Suprapubic skin (tissue), 3 donors: Measurements from ENCODE around the gene EDNRB.

Experiments
- POLR2AphosphoS5 ChIP-seq, 3 donors: sonication (generic); formaldehyde crosslinking; IDR thresholded peaks; one replicate each; pipeline ENCODE4 v1.6.1; 2017; ENCODE audit warnings: antibody characterized with exemption in 3 of 3
- TF ChIP-seq, protein P1 (sequence below), 2 donors: fragments of 200-600 bp in 1 of 2; fragments of 450-650 bp in 1 of 2; sonication (generic) in 1 of 2; IDR thresholded peaks; one replicate each; pipeline ENCODE4 v1.5.1; 2016 to 2019; ENCODE audit warnings: antibody characterized with exemption in 2 of 2, mild to moderate bottlenecking in 1 of 2, moderate library complexity in 1 of 2

DNA sequence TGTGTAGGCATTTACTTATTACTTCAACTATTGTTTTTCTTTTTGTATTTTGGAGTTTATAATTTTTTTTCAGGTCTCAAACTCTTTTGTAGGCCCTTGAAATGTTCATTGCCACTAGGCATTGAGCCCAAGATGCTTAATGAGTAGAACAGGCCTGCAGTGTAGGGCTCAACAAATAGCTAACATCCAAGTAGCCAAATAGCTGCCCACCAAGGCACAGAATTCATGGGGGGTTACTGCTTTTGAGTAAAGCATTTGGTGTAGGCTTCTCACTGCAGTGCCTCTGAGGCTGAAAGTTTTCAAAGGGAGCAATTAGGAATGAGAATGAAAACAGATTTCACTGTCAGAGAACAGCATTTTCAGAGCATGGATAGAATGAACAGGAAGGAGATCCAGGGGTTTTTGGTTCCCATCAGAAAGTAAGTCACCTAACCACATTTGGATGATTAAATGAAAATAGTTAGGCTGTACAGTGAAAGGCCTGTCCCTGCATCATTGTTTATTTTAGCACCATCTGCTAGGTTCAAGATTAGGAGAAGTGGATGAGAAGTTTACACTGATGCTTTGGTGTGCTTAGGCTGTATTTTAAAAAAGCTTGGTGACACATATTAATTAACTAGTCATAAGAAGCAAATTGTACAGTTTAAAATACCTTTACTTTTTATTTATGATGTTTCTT, 61.0 kb downstream of the EDNRB start:
- TF ChIP-seq, protein P1, sequence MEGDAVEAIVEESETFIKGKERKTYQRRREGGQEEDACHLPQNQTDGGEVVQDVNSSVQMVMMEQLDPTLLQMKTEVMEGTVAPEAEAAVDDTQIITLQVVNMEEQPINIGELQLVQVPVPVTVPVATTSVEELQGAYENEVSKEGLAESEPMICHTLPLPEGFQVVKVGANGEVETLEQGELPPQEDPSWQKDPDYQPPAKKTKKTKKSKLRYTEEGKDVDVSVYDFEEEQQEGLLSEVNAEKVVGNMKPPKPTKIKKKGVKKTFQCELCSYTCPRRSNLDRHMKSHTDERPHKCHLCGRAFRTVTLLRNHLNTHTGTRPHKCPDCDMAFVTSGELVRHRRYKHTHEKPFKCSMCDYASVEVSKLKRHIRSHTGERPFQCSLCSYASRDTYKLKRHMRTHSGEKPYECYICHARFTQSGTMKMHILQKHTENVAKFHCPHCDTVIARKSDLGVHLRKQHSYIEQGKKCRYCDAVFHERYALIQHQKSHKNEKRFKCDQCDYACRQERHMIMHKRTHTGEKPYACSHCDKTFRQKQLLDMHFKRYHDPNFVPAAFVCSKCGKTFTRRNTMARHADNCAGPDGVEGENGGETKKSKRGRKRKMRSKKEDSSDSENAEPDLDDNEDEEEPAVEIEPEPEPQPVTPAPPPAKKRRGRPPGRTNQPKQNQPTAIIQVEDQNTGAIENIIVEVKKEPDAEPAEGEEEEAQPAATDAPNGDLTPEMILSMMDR (IDR thresholded peaks at IDR 0.05), result no peak
- TF ChIP-seq POLR2AphosphoS5 (IDR thresholded peaks at IDR 0.05), result no peak
